GM12874 (cell line): ENCODE measurements around the gene NUP160.

Experiments
- TF ChIP-seq, protein P1 (sequence below): IDR thresholded peaks from 2 replicates; pipeline ENCODE4 v1.5.1; 2011; ENCODE audit warnings: low read depth, mild to moderate bottlenecking, control low read depth, low read length, moderate library complexity; ENCODE audit not compliant: insufficient read depth

Gene NUP160, protein sequence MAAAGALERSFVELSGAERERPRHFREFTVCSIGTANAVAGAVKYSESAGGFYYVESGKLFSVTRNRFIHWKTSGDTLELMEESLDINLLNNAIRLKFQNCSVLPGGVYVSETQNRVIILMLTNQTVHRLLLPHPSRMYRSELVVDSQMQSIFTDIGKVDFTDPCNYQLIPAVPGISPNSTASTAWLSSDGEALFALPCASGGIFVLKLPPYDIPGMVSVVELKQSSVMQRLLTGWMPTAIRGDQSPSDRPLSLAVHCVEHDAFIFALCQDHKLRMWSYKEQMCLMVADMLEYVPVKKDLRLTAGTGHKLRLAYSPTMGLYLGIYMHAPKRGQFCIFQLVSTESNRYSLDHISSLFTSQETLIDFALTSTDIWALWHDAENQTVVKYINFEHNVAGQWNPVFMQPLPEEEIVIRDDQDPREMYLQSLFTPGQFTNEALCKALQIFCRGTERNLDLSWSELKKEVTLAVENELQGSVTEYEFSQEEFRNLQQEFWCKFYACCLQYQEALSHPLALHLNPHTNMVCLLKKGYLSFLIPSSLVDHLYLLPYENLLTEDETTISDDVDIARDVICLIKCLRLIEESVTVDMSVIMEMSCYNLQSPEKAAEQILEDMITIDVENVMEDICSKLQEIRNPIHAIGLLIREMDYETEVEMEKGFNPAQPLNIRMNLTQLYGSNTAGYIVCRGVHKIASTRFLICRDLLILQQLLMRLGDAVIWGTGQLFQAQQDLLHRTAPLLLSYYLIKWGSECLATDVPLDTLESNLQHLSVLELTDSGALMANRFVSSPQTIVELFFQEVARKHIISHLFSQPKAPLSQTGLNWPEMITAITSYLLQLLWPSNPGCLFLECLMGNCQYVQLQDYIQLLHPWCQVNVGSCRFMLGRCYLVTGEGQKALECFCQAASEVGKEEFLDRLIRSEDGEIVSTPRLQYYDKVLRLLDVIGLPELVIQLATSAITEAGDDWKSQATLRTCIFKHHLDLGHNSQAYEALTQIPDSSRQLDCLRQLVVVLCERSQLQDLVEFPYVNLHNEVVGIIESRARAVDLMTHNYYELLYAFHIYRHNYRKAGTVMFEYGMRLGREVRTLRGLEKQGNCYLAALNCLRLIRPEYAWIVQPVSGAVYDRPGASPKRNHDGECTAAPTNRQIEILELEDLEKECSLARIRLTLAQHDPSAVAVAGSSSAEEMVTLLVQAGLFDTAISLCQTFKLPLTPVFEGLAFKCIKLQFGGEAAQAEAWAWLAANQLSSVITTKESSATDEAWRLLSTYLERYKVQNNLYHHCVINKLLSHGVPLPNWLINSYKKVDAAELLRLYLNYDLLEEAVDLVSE (N-terminal part only)

DNA sequence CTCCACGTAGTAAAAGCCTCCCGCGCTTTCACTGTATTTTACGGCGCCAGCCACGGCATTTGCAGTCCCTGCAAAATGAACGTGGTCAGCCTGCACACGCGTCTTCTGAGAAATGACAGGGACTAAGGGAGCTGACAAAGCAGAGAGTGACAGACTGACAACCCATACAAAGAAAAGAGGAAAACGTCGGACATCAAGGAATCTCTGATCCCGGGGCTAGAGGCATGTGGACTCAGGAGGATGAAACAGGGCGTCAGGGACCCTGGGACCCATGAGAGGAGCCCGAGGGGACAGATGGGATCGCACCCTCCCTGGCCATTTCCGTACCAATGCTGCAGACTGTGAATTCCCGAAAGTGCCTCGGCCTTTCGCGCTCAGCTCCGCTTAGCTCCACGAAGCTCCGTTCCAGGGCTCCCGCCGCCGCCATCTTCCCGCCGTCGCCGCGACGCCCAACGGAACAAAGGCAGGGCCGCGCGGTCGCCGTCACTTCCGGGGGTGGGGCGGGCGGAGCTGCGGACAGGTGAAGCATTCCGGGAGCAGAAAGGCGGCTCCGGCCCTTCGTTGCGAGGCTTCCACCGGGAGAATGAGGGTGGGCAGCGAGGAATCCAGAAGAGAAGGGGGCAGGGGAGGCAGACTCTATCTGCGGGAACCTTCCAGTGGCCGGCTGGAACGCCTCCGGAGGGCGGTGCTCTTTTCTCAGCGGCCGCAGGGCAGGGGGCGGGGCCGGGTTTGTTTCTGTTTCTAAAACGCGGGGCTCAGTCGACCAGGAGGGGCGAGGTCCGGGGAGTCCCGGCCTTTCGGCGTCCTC, at the start of gene NUP160:
NUP160 (minus strand) TSS at position 459 of the 808 bp plus-strand sequence; CDS start at position 427, 32 bp downstream.
- TF ChIP-seq, protein P1, sequence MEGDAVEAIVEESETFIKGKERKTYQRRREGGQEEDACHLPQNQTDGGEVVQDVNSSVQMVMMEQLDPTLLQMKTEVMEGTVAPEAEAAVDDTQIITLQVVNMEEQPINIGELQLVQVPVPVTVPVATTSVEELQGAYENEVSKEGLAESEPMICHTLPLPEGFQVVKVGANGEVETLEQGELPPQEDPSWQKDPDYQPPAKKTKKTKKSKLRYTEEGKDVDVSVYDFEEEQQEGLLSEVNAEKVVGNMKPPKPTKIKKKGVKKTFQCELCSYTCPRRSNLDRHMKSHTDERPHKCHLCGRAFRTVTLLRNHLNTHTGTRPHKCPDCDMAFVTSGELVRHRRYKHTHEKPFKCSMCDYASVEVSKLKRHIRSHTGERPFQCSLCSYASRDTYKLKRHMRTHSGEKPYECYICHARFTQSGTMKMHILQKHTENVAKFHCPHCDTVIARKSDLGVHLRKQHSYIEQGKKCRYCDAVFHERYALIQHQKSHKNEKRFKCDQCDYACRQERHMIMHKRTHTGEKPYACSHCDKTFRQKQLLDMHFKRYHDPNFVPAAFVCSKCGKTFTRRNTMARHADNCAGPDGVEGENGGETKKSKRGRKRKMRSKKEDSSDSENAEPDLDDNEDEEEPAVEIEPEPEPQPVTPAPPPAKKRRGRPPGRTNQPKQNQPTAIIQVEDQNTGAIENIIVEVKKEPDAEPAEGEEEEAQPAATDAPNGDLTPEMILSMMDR, result no peak

DNA sequence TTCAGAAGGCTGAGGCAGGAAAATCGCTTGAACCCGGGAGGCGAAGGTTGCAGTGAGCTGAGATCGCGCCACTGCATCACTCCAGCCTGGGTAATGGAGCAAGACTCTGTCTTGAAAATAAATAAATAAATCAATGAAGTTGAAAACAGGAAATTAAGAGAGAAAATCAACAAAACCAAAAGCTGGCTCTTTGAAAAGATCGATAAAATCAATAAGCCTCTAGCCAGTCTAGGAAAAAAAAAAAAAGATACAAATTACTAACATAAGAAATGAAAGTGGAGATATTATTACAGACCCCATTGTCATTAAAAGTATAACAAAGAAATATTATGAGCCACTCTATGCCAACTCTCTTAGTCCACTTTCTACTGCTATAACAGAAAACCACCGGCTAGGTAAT, 48.0 kb upstream of the NUP160 start:
- TF ChIP-seq, protein P1, result no peak

DNA sequence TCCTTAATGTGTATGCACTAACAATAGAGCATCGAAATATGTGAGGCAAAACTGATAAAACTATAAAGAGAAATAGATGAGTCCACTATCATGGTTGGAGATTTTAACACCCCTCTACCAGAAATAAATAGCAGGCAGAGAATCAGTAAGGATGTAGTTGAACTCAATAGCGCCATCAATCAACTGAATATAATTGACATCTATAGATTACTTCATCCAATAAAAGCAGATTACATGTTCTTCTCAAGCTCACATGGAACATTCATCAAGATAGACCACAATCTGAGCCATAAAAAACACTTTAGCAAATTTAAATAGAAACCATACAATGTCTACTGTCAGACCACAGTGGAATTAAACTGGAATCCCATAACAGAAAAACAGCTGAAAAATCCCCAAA, 46.9 kb upstream of the NUP160 start:
- TF ChIP-seq, protein P1, result no peak

DNA sequence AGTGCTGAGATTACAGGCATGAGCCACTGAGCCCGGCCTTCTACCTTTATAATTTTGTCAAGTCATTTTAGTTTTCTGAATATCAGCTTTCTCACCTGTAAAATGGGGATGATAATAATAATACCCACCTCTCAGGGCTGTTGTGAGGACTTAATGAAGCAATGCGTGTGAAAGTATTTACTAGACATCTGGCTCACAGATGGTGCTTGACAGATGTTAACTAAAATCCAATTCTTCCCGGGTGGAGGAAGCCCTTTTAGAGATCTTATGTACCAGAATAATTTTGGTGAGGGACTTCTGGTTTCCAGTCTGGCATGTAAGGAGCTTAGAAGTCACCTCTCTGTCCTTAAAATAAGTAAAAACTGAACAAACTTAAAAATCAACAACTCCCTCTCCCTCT, 43.7 kb upstream of the NUP160 start:
- TF ChIP-seq, protein P1, result no peak

DNA sequence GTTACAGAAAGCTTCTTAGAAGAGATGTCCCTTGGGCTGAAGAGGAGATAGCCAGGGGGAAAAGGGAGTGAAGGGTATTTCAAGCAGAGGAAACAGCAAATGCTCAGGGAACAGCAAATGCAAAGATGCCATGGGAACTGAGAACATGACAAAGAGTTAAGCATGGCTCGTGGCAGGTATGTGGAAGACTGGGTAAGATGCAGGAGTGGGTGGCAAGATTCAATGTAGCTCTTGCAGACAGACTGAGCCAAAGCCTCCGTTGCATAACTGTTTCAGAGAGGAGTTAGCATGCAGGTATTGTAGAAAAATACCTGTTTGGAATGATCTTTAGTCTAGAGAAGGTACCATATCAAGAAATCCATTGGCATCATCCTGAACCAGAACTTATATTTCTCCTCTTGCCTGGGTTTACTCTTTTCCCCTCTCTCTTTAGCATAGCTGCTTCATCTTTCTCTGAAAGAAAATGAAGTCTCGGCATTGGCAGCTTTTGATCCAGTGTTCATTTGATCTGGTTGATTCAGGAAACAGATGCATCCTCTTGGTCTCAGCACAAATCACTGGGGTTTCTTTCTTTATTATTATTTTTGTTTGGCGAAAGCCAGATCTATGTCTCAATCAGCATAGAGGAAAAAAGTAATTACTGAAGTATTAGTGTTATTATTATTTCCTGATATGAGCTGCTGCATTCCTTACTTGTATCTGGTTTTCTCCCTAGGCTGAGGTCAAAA, 41.7 kb upstream of the NUP160 start:
- TF ChIP-seq, protein P1, result no peak

DNA sequence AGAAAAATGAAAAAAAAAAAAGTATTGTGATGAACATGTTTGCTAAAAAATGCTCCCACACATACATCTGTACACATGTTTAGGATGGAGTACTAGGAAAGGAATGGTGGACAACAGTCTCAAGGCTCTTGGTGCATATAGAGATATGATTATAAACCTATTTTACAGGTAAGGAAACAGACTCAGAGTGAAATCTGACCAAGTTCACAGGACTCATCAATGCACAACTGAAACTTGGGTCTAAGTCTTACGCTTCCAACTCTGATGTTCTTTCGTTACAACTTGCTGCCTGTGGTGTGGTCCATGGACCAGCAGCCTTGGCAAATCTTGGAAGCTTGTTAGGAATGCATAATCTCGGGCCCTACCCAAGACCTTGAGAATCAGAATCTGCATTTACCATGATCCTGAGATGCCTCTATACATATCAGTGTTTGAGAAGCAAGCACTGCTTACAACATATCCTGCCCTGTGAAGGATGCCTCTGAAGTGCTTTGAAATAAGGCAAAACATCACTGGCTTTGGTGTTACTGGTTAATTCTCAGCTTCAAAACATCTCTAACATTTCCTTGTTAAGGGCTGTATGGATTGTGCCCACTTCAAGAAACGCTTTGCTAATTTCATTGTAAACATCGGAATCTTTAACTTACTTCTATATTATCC, 39.9 kb upstream of the NUP160 start:
- TF ChIP-seq, protein P1, result no peak
